ENCODE measurements around the gene NUAK2. TPM values are rescaled to one million over a fixed set of nuclear protein-coding genes. Genes with fewer than 3 reads are reported as not detected.

NUAK2 gene
- total and polyA plus RNA-seq, 8 donors: 0.58 to 16.5 (median 2.1) TPM

DNA sequence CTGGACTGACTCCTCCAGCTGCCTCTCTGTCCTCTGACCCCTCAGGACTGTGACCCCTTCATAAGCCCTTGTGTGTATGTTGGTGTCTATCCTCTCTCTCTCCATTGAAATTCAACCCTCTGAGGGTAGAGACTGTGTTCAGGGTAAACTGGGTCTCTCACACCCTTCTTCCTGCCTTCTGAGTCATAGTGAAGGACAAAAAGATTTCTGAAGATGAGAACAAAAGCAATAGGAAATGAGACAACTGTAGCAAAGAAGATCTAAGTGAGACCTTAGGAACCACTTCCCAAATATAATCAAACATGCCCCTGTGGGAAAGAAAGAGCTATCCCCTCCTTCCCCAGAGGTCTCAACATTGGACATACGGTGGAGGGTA, 16.9 kb downstream of the NUAK2 start:
- TF ChIP-seq POLR2A (IDR thresholded peaks at IDR 0.05) (no peak), POLR2AphosphoS5 (IDR thresholded peaks at IDR 0.05) (no peak)
- peaks cover 11 to 19% (median 13%) of the 10 kb centered on the region in 4 donors for H3K4me1 ChIP-seq
- no peak overlapping the region for H3K4me3 ChIP-seq
- intact Hi-C loops (cut with DNase I; ENCODE audit: low total_unique reads): no loop called here
- no peaks in the 10 kb centered on the region for H3K27me3 ChIP-seq
- no peak overlapping the region for H3K27ac ChIP-seq
- no peaks in the 10 kb centered on the region for H3K9me3 ChIP-seq
- no peak for DNase-seq
- 85 to 100% (median 100%) methylated on average over 1 of the region's 1 CpG for WGBS, 5 donors
- H3K36me3 ChIP-seq: peaks cover 44 to 78% (median 70%) of the 10 kb centered on the region in 4 donors

GRCh38 chr1:205304046-205304694, 17.4 kb downstream of the NUAK2 start:
- Histone ChIP-seq H3K9me3 (no peaks in the 10 kb centered on the region), H3K27ac (no peak overlapping the region), H3K4me1 (peaks cover 11 to 19% (median 13%) of the 10 kb centered on the region in 4 donors), H3K27me3 (no peaks in the 10 kb centered on the region), H3K36me3 (peaks cover 44 to 72% (median 64%) of the 10 kb centered on the region in 4 donors), H3K4me3 (no peak overlapping the region)
- TF ChIP-seq POLR2AphosphoS5 (IDR thresholded peaks at IDR 0.05) (no peak), EP300 (IDR thresholded peaks at IDR 0.05) (no peak), CTCF (IDR thresholded peaks at IDR 0.05) (no peak), POLR2A (IDR thresholded peaks at IDR 0.05) (no peak)
- DNase-seq: no peak
- 92 to 96% (median 95%) methylated on average over 19 of the region's 19 CpGs for whole genome bisulfite sequencing, 5 donors
- intact Hi-C loops (cut with DNase I; ENCODE audit: low total_unique reads): no loop called here

DNA sequence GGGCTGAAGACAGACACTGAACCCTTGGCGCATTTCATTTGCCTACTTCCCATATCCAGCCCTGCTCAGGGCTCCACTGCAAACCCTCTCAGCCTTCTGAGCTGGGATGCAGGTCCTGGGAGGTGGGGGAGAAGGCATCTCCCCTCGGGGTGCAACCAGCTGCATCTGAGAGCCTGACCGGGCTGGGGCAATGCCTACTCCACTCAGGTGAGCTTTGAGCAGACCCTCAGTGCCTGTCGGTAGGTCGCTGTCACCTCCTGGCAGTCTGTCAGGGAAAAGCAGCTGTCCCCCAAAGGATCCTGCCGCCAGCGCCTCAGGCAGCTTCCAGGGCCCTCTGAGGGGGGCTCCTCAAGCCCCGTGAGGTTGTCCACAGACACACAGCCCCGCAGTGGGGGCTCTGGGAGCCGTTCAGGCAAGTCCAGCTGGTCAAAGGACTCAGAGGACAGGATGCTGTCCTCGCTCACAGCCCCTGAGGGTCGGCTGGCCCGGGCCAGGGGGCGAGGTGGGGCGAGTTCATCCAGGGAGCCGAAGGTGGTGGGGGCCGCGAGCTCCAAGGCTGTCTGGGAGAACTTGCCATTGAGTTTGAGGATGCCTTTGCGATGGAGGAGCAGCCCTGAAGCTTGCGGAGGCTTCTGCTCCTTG, 18.2 kb downstream of the NUAK2 start:
- TF ChIP-seq POLR2A (IDR thresholded peaks at IDR 0.05) (no peak), CTCF (IDR thresholded peaks at IDR 0.05) (no peak), POLR2AphosphoS5 (IDR thresholded peaks at IDR 0.05) (no peak)
- no peak overlapping the region for H3K27ac ChIP-seq
- no peaks in the 10 kb centered on the region for H3K9me3 ChIP-seq
- 85 to 94% (median 92%) methylated on average over 8 to 20 of the region's 20 CpGs for WGBS, 5 donors
- intact Hi-C loops (cut with DNase I; ENCODE audit: low total_unique reads): no loop called here
- H3K27me3 ChIP-seq: no peaks in the 10 kb centered on the region
- H3K4me3 ChIP-seq: no peak overlapping the region
- no peak for DNase-seq
- peaks cover 38 to 64% (median 57%) of the 10 kb centered on the region in 4 donors for H3K36me3 ChIP-seq
- H3K4me1 ChIP-seq: peaks cover 11 to 19% (median 13%) of the 10 kb centered on the region in 4 donors

DNA sequence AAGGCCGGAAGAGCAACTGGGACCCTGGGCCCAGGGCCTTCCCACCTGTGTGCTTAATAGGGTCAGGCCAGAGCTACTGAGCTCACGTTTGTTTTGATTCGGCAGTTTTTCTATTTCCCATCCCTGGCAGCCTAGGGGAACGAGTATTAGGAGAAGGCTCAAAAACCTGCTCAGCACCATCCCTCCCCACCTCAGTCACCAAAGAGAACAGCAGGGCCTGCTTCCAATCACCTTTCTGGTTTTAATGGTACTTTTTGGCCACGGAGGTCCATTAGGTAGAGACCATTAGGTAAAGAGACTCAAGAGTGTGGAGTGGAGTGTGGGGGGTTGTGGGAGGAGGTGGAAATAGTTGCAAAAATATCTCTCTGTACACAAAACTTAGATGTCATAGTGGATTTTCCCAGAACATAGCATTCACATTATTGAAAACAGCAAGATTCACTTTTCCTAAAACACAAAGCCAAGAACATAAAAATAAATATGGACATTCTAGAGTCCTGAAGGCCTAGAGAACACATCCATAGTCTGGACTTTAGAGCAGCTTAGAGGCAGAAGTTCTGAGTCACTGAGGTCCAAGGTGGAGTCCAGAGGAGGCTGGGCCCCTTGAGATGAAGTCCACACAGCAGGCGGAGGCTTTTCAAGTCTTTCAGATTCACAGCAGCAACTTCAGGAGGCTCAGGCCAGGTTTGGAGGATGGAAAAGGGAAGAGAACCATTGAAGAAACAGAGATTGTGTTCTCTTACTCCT, 19.5 kb downstream of the NUAK2 start:
- no peaks in the 10 kb centered on the region for H3K27me3 ChIP-seq
- intact Hi-C loops (cut with DNase I; ENCODE audit: low total_unique reads): no loop called here
- H3K4me1 ChIP-seq: peaks cover 11 to 19% (median 13%) of the 10 kb centered on the region in 4 donors
- H3K36me3 ChIP-seq: peaks cover 29 to 51% (median 44%) of the 10 kb centered on the region in 4 donors
- no peak overlapping the region for H3K4me3 ChIP-seq
- no peaks in the 10 kb centered on the region for H3K9me3 ChIP-seq
- DNase-seq: no peak
- no peak for TF ChIP-seq CTCF (IDR thresholded peaks at IDR 0.05)
- TF ChIP-seq EP300 (IDR thresholded peaks at IDR 0.05): no peak
- TF ChIP-seq POLR2A (IDR thresholded peaks at IDR 0.05): no peak
- TF ChIP-seq POLR2AphosphoS5 (IDR thresholded peaks at IDR 0.05): no peak
- peak overlapping the region in 4 of 5 donors; percentile 2 to 48 (median 14) for H3K27ac ChIP-seq
- 56 to 72% (median 60%) methylated on average over 6 of the region's 6 CpGs for WGBS, 5 donors

Data from stomach (tissue), 9 donors.